AG09309 (cell line): ENCODE measurements around the gene KLK15.

Experiments
- DNase-seq: peaks from one replicate; pipeline ENCODE4 v3.0.0-alpha.2; 2010; ENCODE audit warnings: low read depth
- H3K4me3 ChIP-seq: 2 replicates; pipeline ENCODE4 v1.5.1; 2011; ENCODE audit warnings: mild to moderate bottlenecking, low read depth, low read length, moderate library complexity; ENCODE audit not compliant: control insufficient read depth
- CTCF ChIP-seq: IDR thresholded peaks from 2 replicates; pipeline ENCODE4 v1.5.1; 2011; ENCODE audit warnings: mild to moderate bottlenecking, low read depth, low read length, inconsistent platforms; ENCODE audit not compliant: insufficient read depth, control insufficient read depth; ENCODE audit errors: missing control alignments

The KLK15 gene

GRCh38 chr19:50875795-50876422, 42.5 kb upstream of the KLK15 start:
- TF ChIP-seq CTCF, result no peak
- DNase-seq, result no peak
- no peak overlapping the region for H3K4me3 ChIP-seq

- H3K4me3 ChIP-seq, result no peak overlapping the region
- no peak for TF ChIP-seq CTCF
- no peak for DNase-seq
These were observed 40.8 kb upstream of the KLK15 start for GRCh38 chr19:50874211-50874610.

GRCh38 chr19:50873056-50873455, 39.7 kb upstream of the KLK15 start, which contains the start of gene KLK2:
Gene KLK2 (plus strand): TSS chr19:50873439. CDS start chr19:50873474, 35 bp downstream.
- no peak for TF ChIP-seq CTCF
- DNase-seq, result no peak
- no peak within 1 kb of the TSS for H3K4me3 ChIP-seq

- DNase-seq, result no peak
- H3K4me3 ChIP-seq, result no peak overlapping the region
- TF ChIP-seq CTCF, result no peak
These were observed 37.2 kb upstream of the KLK15 start for GRCh38 chr19:50870417-50871089.

GRCh38 chr19:50869479-50869878, 36.1 kb upstream of the KLK15 start:
- H3K4me3 ChIP-seq, result no peak overlapping the region
- no peak for DNase-seq
- TF ChIP-seq CTCF, result no peak

DNA sequence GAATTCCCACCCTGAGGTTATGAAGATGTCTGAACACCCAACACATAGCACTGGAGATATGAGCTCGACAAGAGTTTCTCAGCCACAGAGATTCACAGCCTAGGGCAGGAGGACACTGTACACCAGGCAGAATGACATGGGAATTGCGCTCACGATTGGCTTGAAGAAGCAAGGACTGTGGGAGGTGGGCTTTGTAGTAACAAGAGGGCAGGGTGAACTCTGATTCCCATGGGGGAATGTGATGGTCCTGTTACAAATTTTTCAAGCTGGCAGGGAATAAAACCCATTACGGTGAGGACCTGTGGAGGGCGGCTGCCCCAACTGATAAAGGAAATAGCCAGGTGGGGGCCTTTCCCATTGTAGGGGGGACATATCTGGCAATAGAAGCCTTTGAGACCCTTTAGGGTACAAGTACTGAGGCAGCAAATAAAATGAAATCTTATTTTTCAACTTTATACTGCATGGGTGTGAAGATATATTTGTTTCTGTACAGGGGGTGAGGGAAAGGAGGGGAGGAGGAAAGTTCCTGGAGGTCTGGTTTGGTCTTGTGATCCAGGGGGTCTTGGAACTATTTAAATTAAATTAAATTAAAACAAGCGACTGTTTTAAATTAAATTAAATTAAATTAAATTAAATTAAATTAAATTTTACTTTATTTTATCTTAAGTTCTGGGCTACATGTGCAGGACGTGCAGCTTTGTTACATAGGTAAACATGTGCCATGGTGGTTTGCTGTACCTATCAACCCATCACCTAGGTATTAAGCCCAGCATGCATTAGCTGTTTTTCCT, 28.3 kb upstream of the KLK15 start:
- no peak for TF ChIP-seq CTCF
- DNase-seq, result no peak
- H3K4me3 ChIP-seq, result no peak overlapping the region
